ENCODE results near the gene NAGPA. TPM values are rescaled to one million over a fixed set of nuclear protein-coding genes. Genes with fewer than 3 reads are reported as not detected.
A peak's percentile ranks its signal among the peaks of the same experiment; 100 is the strongest.

The NAGPA gene
- total and polyA plus RNA-seq, 2 of the 13 experiments (the other 11 are each of a cell fraction or from before 2014, with no cell fraction given) = 27.1 to 60.3 TPM

GRCh38 chr16:5042574-5043171 is 8.9 kb upstream of the NAGPA start (continued):
- TF ChIP-seq HMGXB4 (CRISPR knock-in tag; IDR thresholded peaks at IDR 0.05; ENCODE audit: borderline replicate concordance in 1 of 2, low read depth in 1 of 2) = peak in 1 of 2 experiments; percentile 52; a peak in 2 of 4 replicates
- TF ChIP-seq, protein P1, sequence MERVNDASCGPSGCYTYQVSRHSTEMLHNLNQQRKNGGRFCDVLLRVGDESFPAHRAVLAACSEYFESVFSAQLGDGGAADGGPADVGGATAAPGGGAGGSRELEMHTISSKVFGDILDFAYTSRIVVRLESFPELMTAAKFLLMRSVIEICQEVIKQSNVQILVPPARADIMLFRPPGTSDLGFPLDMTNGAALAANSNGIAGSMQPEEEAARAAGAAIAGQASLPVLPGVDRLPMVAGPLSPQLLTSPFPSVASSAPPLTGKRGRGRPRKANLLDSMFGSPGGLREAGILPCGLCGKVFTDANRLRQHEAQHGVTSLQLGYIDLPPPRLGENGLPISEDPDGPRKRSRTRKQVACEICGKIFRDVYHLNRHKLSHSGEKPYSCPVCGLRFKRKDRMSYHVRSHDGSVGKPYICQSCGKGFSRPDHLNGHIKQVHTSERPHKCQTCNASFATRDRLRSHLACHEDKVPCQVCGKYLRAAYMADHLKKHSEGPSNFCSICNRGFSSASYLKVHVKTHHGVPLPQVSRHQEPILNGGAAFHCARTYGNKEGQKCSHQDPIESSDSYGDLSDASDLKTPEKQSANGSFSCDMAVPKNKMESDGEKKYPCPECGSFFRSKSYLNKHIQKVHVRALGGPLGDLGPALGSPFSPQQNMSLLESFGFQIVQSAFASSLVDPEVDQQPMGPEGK (CRISPR knock-in tag; IDR thresholded peaks at IDR 0.05) = peak; percentile 52; the same call in 1 of the 2 replicates
- TF ChIP-seq CTCF (CRISPR knock-in tag; IDR thresholded peaks at IDR 0.05) = peak; percentile 90
- TF ChIP-seq ISL2 (CRISPR knock-in tag; IDR thresholded peaks at IDR 0.05) = 0 out of 2 replicates have a peak, but pooled peaks have one; percentile 23
- TF ChIP-seq ZMYM3 (CRISPR knock-in tag; IDR thresholded peaks at IDR 0.05) = peak; percentile 50; the same call in 1 of the 2 replicates
- TF ChIP-seq PTBP1 (IDR thresholded peaks at IDR 0.05; ENCODE audit: low read depth, low read length, poor library complexity, severe bottlenecking) = no peak
- peak; percentile 22; the same call in 1 of the 2 replicates for TF ChIP-seq JUN (CRISPR knock-in tag; IDR thresholded peaks at IDR 0.05)
- TF ChIP-seq ZNF501 (CRISPR knock-in tag; IDR thresholded peaks at IDR 0.05) = 0 out of 2 replicates have a peak, but pooled peaks have one; percentile 48
- TF ChIP-seq ZNF263 (CRISPR knock-in tag; IDR thresholded peaks at IDR 0.05) = peak; percentile 72; the same call in 1 of the 2 replicates
- 0 out of 2 replicates have a peak, but pooled peaks have one; percentile 55 for TF ChIP-seq HNF1B (CRISPR knock-in tag; IDR thresholded peaks at IDR 0.05)
- no peak for TF ChIP-seq SRF (IDR thresholded peaks at IDR 0.05; ENCODE audit: low read depth, low read length)
- TF ChIP-seq XRCC5 (optimal IDR thresholded peaks at IDR 0.05; ENCODE audit: low read length) = peak; percentile 61
- TF ChIP-seq MAZ (IDR thresholded peaks at IDR 0.05; ENCODE audit: borderline replicate concordance, low read depth, low read length) = peak; percentile 43; the same call in 1 of the 2 replicates
- TF ChIP-seq MAZ (CRISPR knock-in tag; IDR thresholded peaks at IDR 0.05; ENCODE audit: low read depth) = no peak
- 0 out of 2 replicates have a peak, but pooled peaks have one; percentile 39 for TF ChIP-seq MIER2 (CRISPR knock-in tag; IDR thresholded peaks at IDR 0.05)
- TF ChIP-seq ZNF761 (CRISPR knock-in tag; conservative IDR thresholded peaks at IDR 0.05) = 0 out of 2 replicates have a peak, but pooled peaks have one; percentile 41
- TF ChIP-seq ELF3 (CRISPR knock-in tag; IDR thresholded peaks at IDR 0.05) = peak; percentile 37; the same call in 1 of the 2 replicates
- TF ChIP-seq ZNF766 (CRISPR knock-in tag; IDR thresholded peaks at IDR 0.05; ENCODE audit: borderline replicate concordance) = 0 out of 2 replicates have a peak, but pooled peaks have one; percentile 43
- TF ChIP-seq MEF2D (CRISPR knock-in tag; IDR thresholded peaks at IDR 0.05) = 0 out of 2 replicates have a peak, but pooled peaks have one; percentile 31
- no peak for TF ChIP-seq ZNF17 (CRISPR knock-in tag; IDR thresholded peaks at IDR 0.05)
- TF ChIP-seq ZNF543 (CRISPR knock-in tag; IDR thresholded peaks at IDR 0.05) = 0 out of 2 replicates have a peak, but pooled peaks have one; percentile 8
- TF ChIP-seq MAFK (conservative IDR thresholded peaks at IDR 0.05 in 1 of 2, IDR thresholded peaks at IDR 0.05 in 1 of 2; ENCODE audit: low read length in 2 of 2) = 0 out of 4 replicates have a peak, but pooled peaks of 1 of the 2 experiments have one; percentile 0

Measured in HepG2 (cell line).